OCI-LY1 (cell line): ENCODE measurements around the gene MAK.

Experiments
- CTCF ChIP-seq: fragments of 200-600 bp; sonication (generic), shearing (Covaris generic); IDR thresholded peaks from 2 replicates; pipeline ENCODE4 v1.5.1; 2017; ENCODE audit warnings: mild to moderate bottlenecking, antibody characterized with exemption, low read length, moderate library complexity, mixed read lengths
- EZH2 ChIP-seq: fragments of 200-600 bp; sonication (generic), shearing (Covaris generic); IDR thresholded peaks from 2 replicates; pipeline ENCODE4 v1.8.0; 2017; ENCODE audit warnings: borderline replicate concordance, mixed run types, mild to moderate bottlenecking, antibody characterized with exemption, low read length, moderate library complexity, mixed read lengths

- TF ChIP-seq CTCF (no peak), EZH2 (no peak)
Observed at GRCh38 chr6:10719296-10719963, 118.9 kb downstream of the MAK start.
